GM10266 (cell line): ENCODE results near the gene MTMR6.

Experiments used
- DNase-seq: peaks from one replicate; pipeline ENCODE4 v3.0.0; 2012; ENCODE audit errors: extremely low spot score
- TF ChIP-seq, protein P1 (sequence below): IDR thresholded peaks from 2 replicates; pipeline ENCODE4 v1.5.1; 2012; ENCODE audit warnings: mild to moderate bottlenecking, low read depth; ENCODE audit not compliant: control insufficient read depth, insufficient read depth; ENCODE audit errors: missing control alignments

Gene MTMR6

DNA sequence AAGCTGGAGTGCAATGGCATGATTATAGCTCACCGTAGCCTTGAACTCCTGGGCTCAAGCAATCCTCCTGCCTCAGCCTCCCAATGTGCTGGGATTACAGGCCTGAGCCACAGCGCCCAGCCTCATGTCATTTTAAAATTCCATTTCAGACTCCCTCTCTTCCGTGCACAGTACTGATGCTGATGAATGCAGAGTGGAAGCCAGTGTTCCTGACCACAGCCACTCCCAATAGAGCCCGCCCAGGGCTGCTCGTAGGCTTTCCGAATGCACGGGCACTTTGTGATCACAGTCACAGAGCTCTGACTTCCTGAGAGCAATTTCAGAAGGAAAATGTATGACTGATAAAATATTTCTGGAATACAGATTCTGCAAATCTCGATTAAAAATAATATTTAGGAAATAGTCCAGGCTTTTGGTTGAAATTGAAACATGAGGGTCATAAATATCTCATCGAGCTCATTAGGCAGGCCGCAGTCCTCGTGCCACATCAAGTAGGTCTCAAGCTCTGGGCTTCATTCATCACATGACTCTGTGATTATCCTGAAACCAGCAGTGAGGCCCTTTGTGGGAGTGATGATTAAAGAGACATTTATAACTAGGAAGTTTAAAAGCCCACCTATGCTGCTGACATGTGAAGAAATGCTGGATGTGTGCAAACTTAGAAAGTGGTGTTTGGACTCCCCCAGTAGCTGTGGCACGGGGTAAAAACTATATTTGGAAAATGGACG lies 76.3 kb downstream of the MTMR6 start:
- DNase-seq = no peak
- TF ChIP-seq, protein P1, sequence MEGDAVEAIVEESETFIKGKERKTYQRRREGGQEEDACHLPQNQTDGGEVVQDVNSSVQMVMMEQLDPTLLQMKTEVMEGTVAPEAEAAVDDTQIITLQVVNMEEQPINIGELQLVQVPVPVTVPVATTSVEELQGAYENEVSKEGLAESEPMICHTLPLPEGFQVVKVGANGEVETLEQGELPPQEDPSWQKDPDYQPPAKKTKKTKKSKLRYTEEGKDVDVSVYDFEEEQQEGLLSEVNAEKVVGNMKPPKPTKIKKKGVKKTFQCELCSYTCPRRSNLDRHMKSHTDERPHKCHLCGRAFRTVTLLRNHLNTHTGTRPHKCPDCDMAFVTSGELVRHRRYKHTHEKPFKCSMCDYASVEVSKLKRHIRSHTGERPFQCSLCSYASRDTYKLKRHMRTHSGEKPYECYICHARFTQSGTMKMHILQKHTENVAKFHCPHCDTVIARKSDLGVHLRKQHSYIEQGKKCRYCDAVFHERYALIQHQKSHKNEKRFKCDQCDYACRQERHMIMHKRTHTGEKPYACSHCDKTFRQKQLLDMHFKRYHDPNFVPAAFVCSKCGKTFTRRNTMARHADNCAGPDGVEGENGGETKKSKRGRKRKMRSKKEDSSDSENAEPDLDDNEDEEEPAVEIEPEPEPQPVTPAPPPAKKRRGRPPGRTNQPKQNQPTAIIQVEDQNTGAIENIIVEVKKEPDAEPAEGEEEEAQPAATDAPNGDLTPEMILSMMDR = no peak

DNA sequence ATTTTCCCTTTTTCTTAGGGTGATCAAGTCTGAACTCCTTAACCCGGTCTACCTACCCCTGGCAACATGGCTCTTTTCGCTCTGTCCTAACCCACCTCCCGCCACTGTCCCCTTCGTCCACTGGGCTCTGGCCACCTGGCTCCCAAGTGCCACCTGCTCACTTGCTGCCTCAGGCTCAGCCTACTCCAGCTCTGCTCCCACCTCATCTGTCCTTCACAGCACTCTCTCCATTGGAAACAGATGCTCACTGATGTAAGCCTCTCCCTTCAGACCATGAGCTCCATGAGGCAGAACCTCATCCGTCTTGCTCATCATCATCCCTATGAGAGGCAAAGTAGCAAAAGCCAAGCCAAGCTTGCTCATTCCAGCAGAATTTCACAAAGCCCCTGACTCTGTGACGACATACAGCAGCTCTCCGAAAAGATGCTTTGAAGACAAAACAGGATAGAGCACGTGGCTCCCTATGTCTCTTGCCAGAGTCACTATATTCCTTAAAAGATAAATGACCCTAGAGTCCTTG lies 79.9 kb downstream of the MTMR6 start:
- no peak for DNase-seq
- TF ChIP-seq, protein P1 = no peak

DNA sequence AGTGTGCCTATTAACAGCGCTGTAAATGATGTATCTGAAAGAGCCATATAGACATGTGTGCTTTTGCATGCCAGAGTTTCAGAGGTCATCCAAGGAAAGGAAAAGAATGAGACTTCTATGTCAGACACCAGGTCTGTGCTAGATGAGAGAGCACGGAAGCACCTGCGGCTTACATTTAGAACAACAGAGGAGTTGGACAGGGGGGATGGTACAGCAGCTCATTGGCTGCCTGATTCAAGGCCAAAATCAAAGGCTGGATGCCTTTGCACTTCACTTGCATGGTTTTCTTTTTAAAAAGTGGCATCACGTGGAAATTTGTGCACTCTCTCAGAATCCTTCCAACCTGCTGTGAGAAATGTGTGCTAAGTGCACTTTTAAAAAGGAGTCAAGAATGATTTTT lies 82.4 kb downstream of the MTMR6 start:
- TF ChIP-seq, protein P1 = no peak
- no peak for DNase-seq

DNA sequence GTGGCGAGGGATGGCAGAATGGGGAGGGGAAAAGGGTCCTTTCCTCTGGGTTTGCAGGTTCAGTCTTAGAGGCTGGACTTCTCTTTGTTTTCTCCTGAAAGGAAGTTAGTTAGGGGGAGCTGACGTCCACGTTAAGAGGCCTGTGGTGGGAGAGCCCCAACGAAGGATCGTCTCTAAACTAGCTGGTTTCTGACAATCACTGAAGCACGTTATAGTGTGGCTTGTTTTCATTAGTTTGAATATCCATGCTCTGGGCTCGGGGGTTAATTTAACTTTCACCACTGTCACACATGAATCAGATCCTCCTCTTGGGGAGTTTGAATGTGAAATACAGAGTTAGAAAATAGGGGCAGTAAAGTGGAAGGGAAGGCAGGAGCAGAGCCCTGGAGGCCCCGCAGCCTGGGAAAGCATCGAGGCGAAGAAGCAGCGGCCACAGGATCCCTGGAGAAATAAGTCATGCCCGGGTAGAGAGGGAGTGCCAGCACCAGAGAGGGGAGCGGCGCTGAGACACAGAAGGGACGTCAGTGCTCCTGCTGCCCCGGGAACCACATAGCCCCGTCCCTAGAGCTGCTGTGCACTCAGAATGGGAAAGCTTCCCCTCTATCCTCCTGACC lies 84.1 kb downstream of the MTMR6 start:
- DNase-seq = no peak
- TF ChIP-seq, protein P1 = no peak

DNA sequence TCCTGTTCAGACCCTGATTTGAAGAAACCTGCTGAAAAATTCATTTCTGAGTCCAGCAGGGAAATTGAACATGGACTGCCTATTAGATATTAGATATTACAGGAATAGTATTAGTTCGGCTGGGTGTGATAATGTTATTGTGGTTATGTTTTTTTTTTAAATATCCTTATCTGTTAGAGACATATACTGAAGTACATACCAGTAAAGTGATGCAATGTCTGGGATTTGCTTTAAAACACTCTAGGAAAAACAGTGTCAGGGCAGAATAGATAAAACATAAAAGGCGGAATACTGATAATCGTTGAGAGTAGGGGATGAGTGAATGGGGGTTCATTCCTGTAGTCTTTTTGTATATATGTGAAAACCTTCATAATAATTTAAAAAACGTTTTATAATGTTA lies 86.5 kb downstream of the MTMR6 start:
- TF ChIP-seq, protein P1 = no peak

DNA sequence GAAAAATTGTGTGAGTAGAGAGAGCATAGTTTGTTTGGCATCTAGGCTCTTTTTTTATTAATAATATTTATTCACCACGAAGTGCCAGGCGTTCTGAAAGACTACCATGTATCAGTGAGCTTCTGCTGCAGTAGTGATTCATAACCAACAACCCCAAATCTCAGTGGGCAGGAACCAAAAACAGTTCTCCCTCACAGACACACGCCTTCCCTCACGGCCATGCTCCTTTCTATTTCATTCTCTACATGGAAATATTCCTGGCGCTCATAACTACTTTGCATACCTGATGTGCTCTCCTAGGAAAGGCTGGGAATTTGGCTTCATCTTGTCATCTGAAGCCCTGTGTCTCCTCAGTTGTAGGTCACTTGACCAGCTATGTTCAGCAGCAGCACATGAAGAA lies 88.6 kb downstream of the MTMR6 start:
- no peak for DNase-seq
- TF ChIP-seq, protein P1 = no peak

More for the DNA sequence above, 86.5 kb downstream of the MTMR6 start:
- DNase-seq = no peak

DNA sequence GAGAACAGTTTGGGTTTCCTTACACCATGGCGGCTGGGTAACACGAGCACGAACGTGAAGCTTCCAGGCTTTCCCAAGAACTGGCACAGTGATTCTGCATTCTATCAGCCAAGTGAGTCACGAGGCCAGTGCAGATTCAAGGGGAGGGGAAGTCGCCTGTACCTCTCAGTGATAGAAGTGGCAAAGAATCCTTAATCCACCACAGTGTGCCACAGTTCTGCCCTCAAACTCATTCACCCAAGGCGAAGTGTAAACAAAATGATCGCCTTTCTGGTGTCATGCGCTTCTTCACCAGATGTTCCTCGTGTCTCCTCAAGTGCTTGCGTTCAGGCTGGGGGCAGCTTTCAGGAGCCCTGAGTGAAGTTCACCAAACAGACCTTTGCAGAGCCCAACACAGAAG lies 90.3 kb downstream of the MTMR6 start:
- TF ChIP-seq, protein P1 = no peak
- no peak for DNase-seq
